ENCODE results near the gene KCNQ1. TPM values are rescaled to one million over a fixed set of nuclear protein-coding genes. Genes with fewer than 3 reads are reported as not detected.

KCNQ1 gene
- total and polyA plus RNA-seq, 2 of the 13 experiments (the other 11 are each of a cell fraction or from before 2014, with no cell fraction given), result 0.02 to 0.08 TPM

GRCh38 chr11:2400069-2400761, 44.6 kb upstream of the KCNQ1 start, which contains the start of gene TSSC4 (continued):
- peak; percentile 83 for TF ChIP-seq IKZF5 (CRISPR knock-in tag; IDR thresholded peaks at IDR 0.05)
- TF ChIP-seq ZNF660 (CRISPR knock-in tag; IDR thresholded peaks at IDR 0.05; ENCODE audit: borderline replicate concordance, low read depth), result no peak
- no peak for TF ChIP-seq ZNF703 (CRISPR knock-in tag; IDR thresholded peaks at IDR 0.05; ENCODE audit: borderline replicate concordance)
- TF ChIP-seq RFX1 (IDR thresholded peaks at IDR 0.05), result no peak
- no peak for TF ChIP-seq SMARCC2 (IDR thresholded peaks at IDR 0.05)
- TF ChIP-seq ZNF414 (CRISPR knock-in tag; IDR thresholded peaks at IDR 0.05), result no peak; the same call in 1 of the 2 replicates
- TF ChIP-seq ZFP62 (CRISPR knock-in tag; IDR thresholded peaks at IDR 0.05), result peak; percentile 98
- no peak for TF ChIP-seq JUNB (CRISPR knock-in tag; IDR thresholded peaks at IDR 0.05; ENCODE audit: borderline replicate concordance)
- TF ChIP-seq ZNF33A (CRISPR knock-in tag; IDR thresholded peaks at IDR 0.05; ENCODE audit: borderline replicate concordance), result no peak
- no peak; the same call in 1 of the 2 replicates for TF ChIP-seq ZNF598 (CRISPR knock-in tag; IDR thresholded peaks at IDR 0.05; ENCODE audit: borderline replicate concordance)
- no peak for TF ChIP-seq ZNF431 (CRISPR knock-in tag; IDR thresholded peaks at IDR 0.05; ENCODE audit: borderline replicate concordance, low read depth)
- no peak for TF ChIP-seq NFATC3 (CRISPR knock-in tag; IDR thresholded peaks at IDR 0.05)
- TF ChIP-seq ISL2 (CRISPR knock-in tag; IDR thresholded peaks at IDR 0.05), result peak; percentile 55
- no peak for TF ChIP-seq NONO (IDR thresholded peaks at IDR 0.05)
- peak; percentile 97 for TF ChIP-seq NONO (CRISPR knock-in tag; conservative IDR thresholded peaks at IDR 0.05)
- TF ChIP-seq HOXD1 (CRISPR knock-in tag; IDR thresholded peaks at IDR 0.05), result peak; percentile 52
- no peak for TF ChIP-seq SMYD3 (CRISPR knock-in tag; IDR thresholded peaks at IDR 0.05)
- no peak for TF ChIP-seq ZBTB49 (CRISPR knock-in tag; IDR thresholded peaks at IDR 0.05; ENCODE audit: borderline replicate concordance)
- peak; percentile 84 for TF ChIP-seq HIVEP1 (CRISPR knock-in tag; IDR thresholded peaks at IDR 0.05)
- 0 out of 2 replicates have a peak, but pooled peaks have one; percentile 76 for TF ChIP-seq ZNF597 (CRISPR knock-in tag; IDR thresholded peaks at IDR 0.05)
- no peak for TF ChIP-seq ARID3A (IDR thresholded peaks at IDR 0.05; ENCODE audit: low read depth, low read length)
- TF ChIP-seq MIXL1 (CRISPR knock-in tag; IDR thresholded peaks at IDR 0.05), result peak; percentile 74; the same call in 1 of the 2 replicates
- TF ChIP-seq RORA (CRISPR knock-in tag; IDR thresholded peaks at IDR 0.05), result no peak
- TF ChIP-seq STAG1 (CRISPR knock-in tag; IDR thresholded peaks at IDR 0.05), result peak; percentile 97

Measured in HepG2 (cell line).